Calu3 (cell line): Measurements from ENCODE around the gene DNAH6. TPM values are rescaled to one million over a fixed set of nuclear protein-coding genes. Genes with fewer than 3 reads are reported as not detected.

Experiments used
- BruUV-seq: library from RNA; stranded (reverse); fragments of 400-500 nt; replicated peaks from 2 replicates; lab custom pipeline; 2021; lab: Mats Ljungman, UMichigan
- CTCF ChIA-PET: fragments of 300-600 bp; sonication (Branson Sonifier 250); formaldehyde crosslinking; loops from one replicate; lab custom pipeline; 2022; ENCODE audit warnings: antibody characterized with exemption; lab: Charles Lee
- DNase-seq: peaks from one replicate; pipeline ENCODE4 v3.0.0; 2022
- H3K27ac Mint-ChIP-seq: one replicate; pipeline ENCODE4 v1.8.0; 2022; ENCODE audit warnings: mixed read lengths; ENCODE audit not compliant: unreplicated experiment
- H3K27me3 Mint-ChIP-seq: one replicate; pipeline ENCODE4 v1.8.0; 2022; ENCODE audit warnings: mixed read lengths; ENCODE audit not compliant: unreplicated experiment
- H3K36me3 Mint-ChIP-seq: one replicate; pipeline ENCODE4 v1.8.0; 2022; ENCODE audit warnings: mild to moderate bottlenecking, moderate library complexity, mixed read lengths; ENCODE audit not compliant: insufficient read depth, unreplicated experiment
- H3K4me1 Mint-ChIP-seq: one replicate; pipeline ENCODE4 v1.8.0; 2022; ENCODE audit warnings: mild to moderate bottlenecking, low read depth, mixed read lengths; ENCODE audit not compliant: unreplicated experiment
- H3K4me3 Mint-ChIP-seq: one replicate; pipeline ENCODE4 v1.8.0; 2022; ENCODE audit warnings: mild to moderate bottlenecking, low read depth, moderate library complexity, mixed read lengths; ENCODE audit not compliant: unreplicated experiment
- H3K9me3 Mint-ChIP-seq: one replicate; pipeline ENCODE4 v1.8.0; 2022; ENCODE audit warnings: low read depth, mixed read lengths; ENCODE audit not compliant: unreplicated experiment
- CTCF ChIP-seq: fragments of 200-600 bp; IDR thresholded peaks from one replicate; pipeline ENCODE4 v1.8.0; 2022; ENCODE audit warnings: antibody characterized with exemption; ENCODE audit not compliant: unreplicated experiment
- intact Hi-C: fragments of 100-400 bp; cut with micrococcal nuclease; formaldehyde crosslinking; loops from one replicate; pipeline ENCODE4 v1.10.0; 2022; ENCODE audit not compliant: unreplicated experiment
- total RNA-seq: library from RNA; stranded (reverse); gene quantifications from 2 replicates; pipeline ENCODE4 v1.2.3, GENCODE V29; 2022

Gene DNAH6
- total RNA-seq, 1 experiment from 2014 or later: 1.3 TPM

DNA sequence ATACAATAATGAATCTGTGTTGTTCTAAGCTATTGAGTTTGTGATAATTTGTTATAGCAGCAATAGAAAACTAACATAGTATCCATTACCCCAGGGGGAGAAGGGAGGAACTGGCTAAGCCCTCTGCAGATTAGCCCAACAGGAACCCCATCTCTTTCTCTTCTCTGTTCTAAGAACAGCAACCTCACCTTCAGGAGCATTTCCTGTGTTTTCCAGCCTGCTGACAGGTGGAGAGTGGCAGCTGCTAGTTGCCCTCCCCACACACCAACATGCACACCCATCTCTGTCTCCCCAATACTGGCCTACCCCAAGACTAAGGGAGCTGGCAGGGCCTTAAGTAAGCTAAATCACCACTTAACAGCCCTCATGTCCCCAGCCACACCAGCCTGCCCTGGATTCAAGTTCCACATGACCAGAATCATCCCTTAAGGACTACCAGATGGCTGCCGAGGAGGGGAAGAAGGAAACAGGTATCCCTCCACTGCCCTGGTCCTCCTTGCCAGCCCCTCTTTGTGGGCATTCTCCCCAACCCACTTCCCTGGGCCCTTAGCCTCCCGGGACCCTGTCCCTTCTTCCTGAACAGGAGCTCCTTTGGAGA lies 311.8 kb downstream of the DNAH6 start:
- Mint-ChIP-seq H3K36me3 (no peaks in the 10 kb centered on the region), H3K9me3 (no peaks in the 10 kb centered on the region), H3K4me1 (no peaks in the 10 kb centered on the region), H3K27me3 (no peaks in the 10 kb centered on the region), H3K27ac (no peak overlapping the region), H3K4me3 (no peak overlapping the region)
- CTCF ChIA-PET: no interaction called here
- BruUV-seq: no TSS peak
- no peak for DNase-seq
- intact Hi-C loops: no loop called here
- no peak for TF ChIP-seq CTCF

DNA sequence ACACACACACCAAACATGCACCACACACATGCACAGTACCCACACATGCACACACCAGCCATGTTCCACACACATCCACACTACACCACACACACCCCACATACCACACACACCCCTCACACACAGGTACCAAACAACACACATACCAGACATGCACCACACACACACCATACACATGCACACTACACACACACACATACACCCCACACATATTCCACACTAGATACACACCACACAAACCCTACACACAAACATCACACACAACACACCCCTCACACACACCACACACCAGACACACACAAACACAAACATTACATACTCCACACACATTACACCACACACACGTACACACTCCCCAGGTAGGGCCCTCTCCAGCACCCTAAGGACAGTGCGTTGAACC lies 313.4 kb downstream of the DNAH6 start:
- Mint-ChIP-seq H3K4me1 (no peaks in the 10 kb centered on the region), H3K4me3 (no peak overlapping the region), H3K9me3 (no peaks in the 10 kb centered on the region), H3K27ac (no peak overlapping the region), H3K36me3 (no peaks in the 10 kb centered on the region), H3K27me3 (no peaks in the 10 kb centered on the region)
- CTCF ChIA-PET: no interaction called here
- BruUV-seq: no TSS peak
- TF ChIP-seq CTCF: no peak
- intact Hi-C loops: no loop called here
- no peak for DNase-seq

GRCh38 chr2:84830095-84830494 lies 313.8 kb downstream of the DNAH6 start:
- no peak for TF ChIP-seq CTCF
- BruUV-seq: no TSS peak
- Mint-ChIP-seq H3K27ac (no peak overlapping the region), H3K9me3 (no peaks in the 10 kb centered on the region), H3K27me3 (no peaks in the 10 kb centered on the region), H3K4me3 (no peak overlapping the region), H3K36me3 (no peaks in the 10 kb centered on the region), H3K4me1 (no peaks in the 10 kb centered on the region)
- CTCF ChIA-PET: no interaction called here
- intact Hi-C loops: no loop called here
- DNase-seq: no peak

- Mint-ChIP-seq H3K27ac (no peak overlapping the region), H3K4me3 (no peak overlapping the region), H3K9me3 (no peaks in the 10 kb centered on the region), H3K4me1 (no peaks in the 10 kb centered on the region), H3K27me3 (no peaks in the 10 kb centered on the region), H3K36me3 (no peaks in the 10 kb centered on the region)
- DNase-seq: no peak
- intact Hi-C loops: no loop called here
- no TSS peak for BruUV-seq
- no peak for TF ChIP-seq CTCF
- CTCF ChIA-PET: no interaction called here
Measured at GRCh38 chr2:84830758-84831500, 314.6 kb downstream of the DNAH6 start.
